ENCODE data around the gene AGFG1.

DNA sequence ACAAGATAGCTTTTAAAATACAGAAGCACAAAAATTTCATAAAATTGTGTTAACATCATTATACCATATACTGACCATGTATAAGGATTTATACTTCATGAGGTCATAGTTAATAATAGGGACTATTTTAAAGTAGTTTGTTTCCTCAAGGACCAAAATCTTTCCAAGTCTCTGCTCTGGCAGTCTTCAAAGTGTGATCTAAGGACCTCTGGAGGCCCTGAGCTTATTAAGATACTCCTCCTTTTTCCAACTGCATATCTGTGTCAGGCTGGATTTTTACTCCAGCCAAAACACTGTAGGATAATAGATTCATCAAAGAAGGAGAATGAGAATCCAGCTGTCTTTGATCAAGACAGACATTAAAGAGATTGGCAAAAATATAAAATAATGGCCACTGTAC lies 125.1 kb downstream of the AGFG1 start:
- TF ChIP-seq, protein P1, sequence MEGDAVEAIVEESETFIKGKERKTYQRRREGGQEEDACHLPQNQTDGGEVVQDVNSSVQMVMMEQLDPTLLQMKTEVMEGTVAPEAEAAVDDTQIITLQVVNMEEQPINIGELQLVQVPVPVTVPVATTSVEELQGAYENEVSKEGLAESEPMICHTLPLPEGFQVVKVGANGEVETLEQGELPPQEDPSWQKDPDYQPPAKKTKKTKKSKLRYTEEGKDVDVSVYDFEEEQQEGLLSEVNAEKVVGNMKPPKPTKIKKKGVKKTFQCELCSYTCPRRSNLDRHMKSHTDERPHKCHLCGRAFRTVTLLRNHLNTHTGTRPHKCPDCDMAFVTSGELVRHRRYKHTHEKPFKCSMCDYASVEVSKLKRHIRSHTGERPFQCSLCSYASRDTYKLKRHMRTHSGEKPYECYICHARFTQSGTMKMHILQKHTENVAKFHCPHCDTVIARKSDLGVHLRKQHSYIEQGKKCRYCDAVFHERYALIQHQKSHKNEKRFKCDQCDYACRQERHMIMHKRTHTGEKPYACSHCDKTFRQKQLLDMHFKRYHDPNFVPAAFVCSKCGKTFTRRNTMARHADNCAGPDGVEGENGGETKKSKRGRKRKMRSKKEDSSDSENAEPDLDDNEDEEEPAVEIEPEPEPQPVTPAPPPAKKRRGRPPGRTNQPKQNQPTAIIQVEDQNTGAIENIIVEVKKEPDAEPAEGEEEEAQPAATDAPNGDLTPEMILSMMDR (IDR thresholded peaks at IDR 0.05; ENCODE audit: insufficient read depth, low read length): no peak
- TF ChIP-seq POLR2AphosphoS5 (IDR thresholded peaks at IDR 0.05; ENCODE audit: low read depth) (no peak), SPI1 (IDR thresholded peaks at IDR 0.05; ENCODE audit: borderline replicate concordance, low read depth) (no peak), GABPA (IDR thresholded peaks at IDR 0.05; ENCODE audit: low read depth) (no peak)
- TF ChIP-seq, protein P2, sequence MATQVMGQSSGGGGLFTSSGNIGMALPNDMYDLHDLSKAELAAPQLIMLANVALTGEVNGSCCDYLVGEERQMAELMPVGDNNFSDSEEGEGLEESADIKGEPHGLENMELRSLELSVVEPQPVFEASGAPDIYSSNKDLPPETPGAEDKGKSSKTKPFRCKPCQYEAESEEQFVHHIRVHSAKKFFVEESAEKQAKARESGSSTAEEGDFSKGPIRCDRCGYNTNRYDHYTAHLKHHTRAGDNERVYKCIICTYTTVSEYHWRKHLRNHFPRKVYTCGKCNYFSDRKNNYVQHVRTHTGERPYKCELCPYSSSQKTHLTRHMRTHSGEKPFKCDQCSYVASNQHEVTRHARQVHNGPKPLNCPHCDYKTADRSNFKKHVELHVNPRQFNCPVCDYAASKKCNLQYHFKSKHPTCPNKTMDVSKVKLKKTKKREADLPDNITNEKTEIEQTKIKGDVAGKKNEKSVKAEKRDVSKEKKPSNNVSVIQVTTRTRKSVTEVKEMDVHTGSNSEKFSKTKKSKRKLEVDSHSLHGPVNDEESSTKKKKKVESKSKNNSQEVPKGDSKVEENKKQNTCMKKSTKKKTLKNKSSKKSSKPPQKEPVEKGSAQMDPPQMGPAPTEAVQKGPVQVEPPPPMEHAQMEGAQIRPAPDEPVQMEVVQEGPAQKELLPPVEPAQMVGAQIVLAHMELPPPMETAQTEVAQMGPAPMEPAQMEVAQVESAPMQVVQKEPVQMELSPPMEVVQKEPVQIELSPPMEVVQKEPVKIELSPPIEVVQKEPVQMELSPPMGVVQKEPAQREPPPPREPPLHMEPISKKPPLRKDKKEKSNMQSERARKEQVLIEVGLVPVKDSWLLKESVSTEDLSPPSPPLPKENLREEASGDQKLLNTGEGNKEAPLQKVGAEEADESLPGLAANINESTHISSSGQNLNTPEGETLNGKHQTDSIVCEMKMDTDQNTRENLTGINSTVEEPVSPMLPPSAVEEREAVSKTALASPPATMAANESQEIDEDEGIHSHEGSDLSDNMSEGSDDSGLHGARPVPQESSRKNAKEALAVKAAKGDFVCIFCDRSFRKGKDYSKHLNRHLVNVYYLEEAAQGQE (IDR thresholded peaks at IDR 0.05; ENCODE audit: insufficient replicate concordance, low read depth): no peak
